ENCODE data around the gene FABP1.

DNA sequence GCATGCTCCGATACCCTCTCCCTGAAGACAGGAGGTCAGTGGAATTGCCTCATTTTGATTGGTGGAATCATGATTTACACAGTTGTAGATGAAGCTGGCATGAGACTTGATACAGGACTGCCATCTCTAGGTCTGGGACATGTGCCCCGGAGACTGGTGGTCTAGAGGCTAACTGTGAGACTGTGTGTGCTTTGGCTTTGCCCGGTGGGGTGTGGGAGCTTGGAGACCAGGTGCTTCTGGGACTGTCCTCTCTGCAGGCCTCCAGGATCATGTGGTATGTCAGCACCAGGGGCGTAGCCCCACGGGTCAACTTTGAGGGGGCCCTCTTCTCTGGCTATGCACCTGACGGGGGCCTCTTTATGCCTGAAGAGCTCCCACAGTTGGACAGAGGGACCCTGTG lies 45.0 kb upstream of the FABP1 start:
- TF ChIP-seq, protein P1, sequence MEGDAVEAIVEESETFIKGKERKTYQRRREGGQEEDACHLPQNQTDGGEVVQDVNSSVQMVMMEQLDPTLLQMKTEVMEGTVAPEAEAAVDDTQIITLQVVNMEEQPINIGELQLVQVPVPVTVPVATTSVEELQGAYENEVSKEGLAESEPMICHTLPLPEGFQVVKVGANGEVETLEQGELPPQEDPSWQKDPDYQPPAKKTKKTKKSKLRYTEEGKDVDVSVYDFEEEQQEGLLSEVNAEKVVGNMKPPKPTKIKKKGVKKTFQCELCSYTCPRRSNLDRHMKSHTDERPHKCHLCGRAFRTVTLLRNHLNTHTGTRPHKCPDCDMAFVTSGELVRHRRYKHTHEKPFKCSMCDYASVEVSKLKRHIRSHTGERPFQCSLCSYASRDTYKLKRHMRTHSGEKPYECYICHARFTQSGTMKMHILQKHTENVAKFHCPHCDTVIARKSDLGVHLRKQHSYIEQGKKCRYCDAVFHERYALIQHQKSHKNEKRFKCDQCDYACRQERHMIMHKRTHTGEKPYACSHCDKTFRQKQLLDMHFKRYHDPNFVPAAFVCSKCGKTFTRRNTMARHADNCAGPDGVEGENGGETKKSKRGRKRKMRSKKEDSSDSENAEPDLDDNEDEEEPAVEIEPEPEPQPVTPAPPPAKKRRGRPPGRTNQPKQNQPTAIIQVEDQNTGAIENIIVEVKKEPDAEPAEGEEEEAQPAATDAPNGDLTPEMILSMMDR (IDR thresholded peaks at IDR 0.05): no peak
- no peak for TF ChIP-seq EZH2 (IDR thresholded peaks at IDR 0.05; ENCODE audit: borderline replicate concordance, insufficient read depth, low read depth, low read length, poor library complexity, severe bottlenecking)
